Omental fat pad (tissue), 4 donors: Measurements from ENCODE around the gene ZNF318. TPM values are rescaled to one million over a fixed set of nuclear protein-coding genes. Genes with fewer than 3 reads are reported as not detected.
"Not testable (repeated sequence)": the region's sequence is repeated elsewhere in the genome, so short reads cannot be mapped to it uniquely, and the experiment has no call there.

Source experiments
- ATAC-seq: fragments of 150-250 bp; one replicate; pipeline ENCODE4 v1.9.1; 2016; ENCODE audit warnings: mild to moderate bottlenecking, moderate library complexity; ENCODE audit not compliant: low FRiP score
- DNase-seq: peaks from one replicate; pipeline ENCODE4 v3.0.0-alpha.2; 2019; ENCODE audit warnings: low spot score
- total RNA-seq, 4 donors: library from RNA; depleted of rRNA; stranded (reverse); fragments of >200 nt; gene quantifications; one replicate each; pipeline ENCODE4 v1.1.0, GENCODE V29; 2016
- TF ChIP-seq, protein P1 (sequence below), 3 donors: fragments of 450-650 bp; IDR thresholded peaks; one replicate each; pipeline ENCODE4 v1.5.1; 2016 to 2017; ENCODE audit warnings: antibody characterized with exemption in 3 of 3, mild to moderate bottlenecking in 3 of 3, moderate library complexity in 2 of 3

The ZNF318 gene
- total RNA-seq, 4 donors from 2014 or later = 9.2 to 15.8 (median 12.7) TPM

DNA sequence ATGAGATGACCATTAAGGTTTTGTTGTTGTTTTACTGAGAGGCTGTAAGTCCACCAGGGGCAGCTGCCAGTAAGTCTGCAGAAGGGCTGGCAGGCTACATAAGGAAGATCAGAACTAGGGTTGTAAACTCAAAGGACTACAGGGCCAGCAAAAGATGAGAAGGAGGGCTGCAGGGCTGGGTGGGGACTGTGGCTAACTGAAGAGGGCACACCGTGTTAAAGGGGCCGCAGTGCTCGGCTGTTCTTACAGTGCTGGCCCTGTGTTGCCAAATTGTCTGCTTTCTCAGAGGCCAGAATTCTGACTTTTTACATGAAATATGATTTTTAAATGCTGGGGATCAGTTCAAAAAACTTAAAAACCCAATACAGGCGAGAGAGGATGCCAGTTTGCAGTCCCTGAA lies 25.5 kb upstream of the ZNF318 start:
- TF ChIP-seq, protein P1, sequence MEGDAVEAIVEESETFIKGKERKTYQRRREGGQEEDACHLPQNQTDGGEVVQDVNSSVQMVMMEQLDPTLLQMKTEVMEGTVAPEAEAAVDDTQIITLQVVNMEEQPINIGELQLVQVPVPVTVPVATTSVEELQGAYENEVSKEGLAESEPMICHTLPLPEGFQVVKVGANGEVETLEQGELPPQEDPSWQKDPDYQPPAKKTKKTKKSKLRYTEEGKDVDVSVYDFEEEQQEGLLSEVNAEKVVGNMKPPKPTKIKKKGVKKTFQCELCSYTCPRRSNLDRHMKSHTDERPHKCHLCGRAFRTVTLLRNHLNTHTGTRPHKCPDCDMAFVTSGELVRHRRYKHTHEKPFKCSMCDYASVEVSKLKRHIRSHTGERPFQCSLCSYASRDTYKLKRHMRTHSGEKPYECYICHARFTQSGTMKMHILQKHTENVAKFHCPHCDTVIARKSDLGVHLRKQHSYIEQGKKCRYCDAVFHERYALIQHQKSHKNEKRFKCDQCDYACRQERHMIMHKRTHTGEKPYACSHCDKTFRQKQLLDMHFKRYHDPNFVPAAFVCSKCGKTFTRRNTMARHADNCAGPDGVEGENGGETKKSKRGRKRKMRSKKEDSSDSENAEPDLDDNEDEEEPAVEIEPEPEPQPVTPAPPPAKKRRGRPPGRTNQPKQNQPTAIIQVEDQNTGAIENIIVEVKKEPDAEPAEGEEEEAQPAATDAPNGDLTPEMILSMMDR (IDR thresholded peaks at IDR 0.05) = no peak
- ATAC-seq = no peak
- no peak for DNase-seq

DNA sequence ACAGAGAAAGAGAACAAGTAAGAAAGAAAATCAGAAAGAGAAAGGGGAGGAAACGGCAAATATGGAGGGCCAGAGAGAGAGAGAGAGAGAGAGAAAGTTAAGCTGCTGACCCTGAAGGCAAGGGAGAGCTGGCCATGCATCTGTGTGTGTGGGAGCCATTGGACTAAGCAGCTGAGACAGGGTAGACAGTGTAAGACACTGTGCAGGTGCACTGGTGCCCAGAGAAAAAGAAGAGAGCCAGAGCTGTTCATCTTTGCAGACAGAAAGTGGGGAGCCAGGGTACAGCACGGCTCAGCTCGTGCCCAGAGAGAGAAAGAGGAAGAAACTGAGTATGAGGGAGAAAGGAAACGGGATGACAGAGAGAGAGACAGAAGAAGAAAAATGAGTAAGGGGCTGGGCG lies 24.2 kb upstream of the ZNF318 start:
- TF ChIP-seq, protein P1 (IDR thresholded peaks at IDR 0.05) = no peak
- ATAC-seq (no peak), DNase-seq (no peak)

DNA sequence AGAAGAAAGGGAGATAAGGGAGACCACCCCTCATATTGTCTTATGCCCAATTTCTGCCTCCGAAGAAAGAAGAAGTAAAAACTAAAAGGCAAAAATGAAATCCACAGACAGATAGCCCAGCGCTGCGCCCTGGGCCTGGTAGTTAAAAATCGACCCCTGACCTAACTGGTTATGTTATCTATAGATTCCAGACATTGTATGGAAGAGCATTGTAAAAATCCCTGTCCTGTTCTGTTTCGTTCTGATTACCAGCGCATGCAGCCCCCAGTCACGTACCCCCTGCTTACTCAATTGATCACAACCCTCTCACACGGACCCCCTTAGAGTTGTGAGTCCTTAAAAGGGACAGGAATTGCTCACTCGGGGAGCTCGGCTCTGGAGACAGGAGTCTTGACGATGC lies 23.7 kb upstream of the ZNF318 start:
- DNase-seq = not testable (repeated sequence)

GRCh38 chr6:43391440-43392031 lies 22.1 kb upstream of the ZNF318 start:
- ATAC-seq (no peak), DNase-seq (no peak)
- TF ChIP-seq, protein P1 (IDR thresholded peaks at IDR 0.05) = no peak

More for the DNA sequence above, 23.7 kb upstream of the ZNF318 start:
- ATAC-seq = not testable (repeated sequence)

DNA sequence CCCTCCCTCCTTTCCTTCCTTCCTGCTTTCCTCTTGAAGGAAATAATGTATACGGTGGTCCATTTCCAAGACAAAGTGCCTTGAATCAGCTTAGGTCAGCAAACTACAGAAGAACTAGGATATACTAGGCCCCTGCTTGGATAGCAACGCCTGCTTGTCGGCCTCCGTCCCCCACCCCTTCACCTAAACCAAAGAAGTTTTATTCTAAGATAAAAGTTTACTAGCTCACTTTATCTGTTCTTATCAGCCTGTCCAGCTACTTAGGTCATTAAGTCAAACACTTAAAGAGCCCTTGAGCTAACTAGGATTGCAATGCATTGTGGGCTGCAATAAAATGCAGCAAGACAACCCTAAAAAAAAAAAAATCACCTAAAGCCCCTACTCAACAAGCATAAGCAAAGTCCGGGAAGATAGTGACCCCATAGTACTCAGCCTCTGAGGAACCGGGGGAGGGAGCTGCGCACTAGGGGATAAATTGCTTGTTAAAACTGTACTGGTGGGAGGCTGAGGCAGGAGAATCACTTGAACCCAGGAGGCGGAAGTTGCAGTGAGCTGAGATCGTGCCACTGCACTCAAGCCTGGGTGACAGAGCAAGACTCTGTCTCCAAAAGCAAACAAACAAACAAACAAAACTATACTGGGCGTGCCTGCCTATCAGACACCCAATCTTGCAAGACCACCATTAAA lies 21.4 kb upstream of the ZNF318 start:
- DNase-seq, ATAC-seq: not testable (repeated sequence)

- TF ChIP-seq, protein P1 (IDR thresholded peaks at IDR 0.05) = no peak
- ATAC-seq (no peak), DNase-seq (no peak)
Observed at GRCh38 chr6:43389730-43390295, 20.4 kb upstream of the ZNF318 start.

- TF ChIP-seq, protein P1 (IDR thresholded peaks at IDR 0.05) = no peak
- ATAC-seq = no peak
- no peak for DNase-seq
Observed at GRCh38 chr6:43386492-43386891, 17.0 kb upstream of the ZNF318 start.
